Osteoblast (primary cell): ENCODE measurements around the gene MAN1B1. TPM values are rescaled to one million over a fixed set of nuclear protein-coding genes. Genes with fewer than 3 reads are reported as not detected.
A peak's percentile ranks its signal among the peaks of the same experiment; 100 is the strongest.
"Not testable (repeated sequence)": the region's sequence is repeated elsewhere in the genome, so short reads cannot be mapped to it uniquely, and the experiment has no call there.

Experiments
- DNase-seq: peaks from one replicate; pipeline ENCODE4 v3.0.0; 2011; ENCODE audit warnings: low spot score, mixed read lengths; ENCODE audit not compliant: insufficient read length; ENCODE audit errors: missing footprints
- H2AFZ ChIP-seq: 2 replicates; pipeline ENCODE4 v1.6.0; 2011; ENCODE audit warnings: mild to moderate bottlenecking, low read length
- H3K27ac ChIP-seq: 2 replicates; pipeline ENCODE4 v1.5.1; 2011; ENCODE audit warnings: mild to moderate bottlenecking, low read depth, low read length, moderate library complexity
- H3K27me3 ChIP-seq: 2 replicates; pipeline ENCODE4 v1.6.0; 2012; ENCODE audit warnings: mild to moderate bottlenecking, control low read depth, inconsistent platforms, low read length, moderate library complexity; ENCODE audit not compliant: insufficient read depth
- H3K36me3 ChIP-seq: 2 replicates; pipeline ENCODE4 v1.5.1; 2011; ENCODE audit warnings: mild to moderate bottlenecking, low read length, control low read depth, moderate library complexity; ENCODE audit not compliant: insufficient read depth
- H3K4me1 ChIP-seq: 2 replicates; pipeline ENCODE4 v1.5.1; 2011; ENCODE audit warnings: mild to moderate bottlenecking, low read length, control low read depth, moderate library complexity; ENCODE audit not compliant: insufficient read depth
- H3K4me2 ChIP-seq: 2 replicates; pipeline ENCODE4 v1.6.0; 2011; ENCODE audit warnings: mild to moderate bottlenecking, low read length; ENCODE audit not compliant: insufficient read depth
- H3K4me3 ChIP-seq: fragments of 200-600 bp; sonication (generic); 3 replicates; pipeline ENCODE4 v1.5.1; 2012; ENCODE audit warnings: mild to moderate bottlenecking, low read length, inconsistent platforms; ENCODE audit not compliant: insufficient read depth
- H3K79me2 ChIP-seq: 2 replicates; pipeline ENCODE4 v1.6.0; 2012; ENCODE audit warnings: mild to moderate bottlenecking, low read length, control low read depth, inconsistent platforms; ENCODE audit not compliant: insufficient read depth
- H3K9me3 ChIP-seq: 2 replicates; pipeline ENCODE4 v1.5.1; 2011; ENCODE audit warnings: low read depth, low read length, control low read depth
- H4K20me1 ChIP-seq: 2 replicates; pipeline ENCODE4 v1.6.0; 2012; ENCODE audit warnings: mild to moderate bottlenecking, low read length, control low read depth; ENCODE audit not compliant: insufficient read depth
- CTCF ChIP-seq: IDR thresholded peaks from 2 replicates; pipeline ENCODE4 v1.5.1; 2011; ENCODE audit warnings: mild to moderate bottlenecking, low read depth, low read length, moderate library complexity; ENCODE audit errors: extremely low read depth
- total RNA-seq: library from RNA; depleted of rRNA; stranded (reverse); fragments of >200 nt; gene quantifications from 2 replicates; pipeline ENCODE4 v1.2.3, GENCODE V29; 2012

MAN1B1 gene
- total RNA-seq, 1 donor = 94.1 TPM

GRCh38 chr9:137056739-137057415 lies 29.9 kb upstream of the MAN1B1 start:
- H4K20me1 ChIP-seq = no peaks in the 10 kb centered on the region
- no peaks in the 10 kb centered on the region for H3K9me3 ChIP-seq
- H3K27me3 ChIP-seq = peaks cover 33% of the 10 kb centered on the region
- H3K4me1 ChIP-seq = no peaks in the 10 kb centered on the region
- H3K79me2 ChIP-seq = no peaks in the 10 kb centered on the region
- no peak overlapping the region for H3K4me2 ChIP-seq
- H3K4me3 ChIP-seq = no peak overlapping the region
- H3K27ac ChIP-seq = no peak overlapping the region
- no peak overlapping the region for H2AFZ ChIP-seq
- H3K36me3 ChIP-seq = no peaks in the 10 kb centered on the region
- peak; percentile 86 for DNase-seq
- TF ChIP-seq CTCF = no peak

GRCh38 chr9:137057545-137057944 lies 29.2 kb upstream of the MAN1B1 start:
- H3K27ac ChIP-seq = no peak overlapping the region
- no peak overlapping the region for H3K4me3 ChIP-seq
- TF ChIP-seq CTCF = no peak
- H4K20me1 ChIP-seq = no peaks in the 10 kb centered on the region
- no peaks in the 10 kb centered on the region for H3K9me3 ChIP-seq
- no peak overlapping the region for H3K4me2 ChIP-seq
- H3K4me1 ChIP-seq = no peaks in the 10 kb centered on the region
- no peaks in the 10 kb centered on the region for H3K36me3 ChIP-seq
- peaks cover 29% of the 10 kb centered on the region for H3K27me3 ChIP-seq
- DNase-seq = no peak
- no peak overlapping the region for H2AFZ ChIP-seq
- no peaks in the 10 kb centered on the region for H3K79me2 ChIP-seq

- TF ChIP-seq CTCF = no peak
- Histone ChIP-seq H2AFZ (no peak overlapping the region), H4K20me1 (no peaks in the 10 kb centered on the region), H3K27ac (no peak overlapping the region), H3K4me3 (no peak overlapping the region), H3K9me3 (no peaks in the 10 kb centered on the region), H3K4me2 (no peak overlapping the region), H3K36me3 (no peaks in the 10 kb centered on the region), H3K79me2 (no peaks in the 10 kb centered on the region), H3K4me1 (no peaks in the 10 kb centered on the region), H3K27me3 (peaks cover 18% of the 10 kb centered on the region)
- peak; percentile 29 for DNase-seq
Measured at GRCh38 chr9:137058521-137059234, 28.1 kb upstream of the MAN1B1 start.

- no peak for DNase-seq
Measured at GRCh38 chr9:137062384-137062783, 24.4 kb upstream of the MAN1B1 start.

GRCh38 chr9:137062798-137063197 lies 24.0 kb upstream of the MAN1B1 start:
- not testable (repeated sequence) for H4K20me1 ChIP-seq, H3K4me3 ChIP-seq, H3K27me3 ChIP-seq, H3K4me1 ChIP-seq, H3K79me2 ChIP-seq, H3K27ac ChIP-seq, H3K36me3 ChIP-seq, H3K9me3 ChIP-seq, DNase-seq, H3K4me2 ChIP-seq, H2AFZ ChIP-seq

More at GRCh38 chr9:137062384-137062783, 24.4 kb upstream of the MAN1B1 start:
- Histone ChIP-seq H3K36me3 (no peaks in the 10 kb centered on the region), H3K27me3 (no peaks in the 10 kb centered on the region), H3K4me1 (no peaks in the 10 kb centered on the region), H3K4me2 (no peak overlapping the region), H3K4me3 (no peak overlapping the region), H3K27ac (no peak overlapping the region), H3K79me2 (no peaks in the 10 kb centered on the region), H2AFZ (no peak overlapping the region), H3K9me3 (no peaks in the 10 kb centered on the region), H4K20me1 (no peaks in the 10 kb centered on the region)
- no peak for TF ChIP-seq CTCF
